NCI-H69 (cell line): ENCODE results near the gene CPA4.

Source experiments
- DNase-seq: peaks from one replicate; lab custom pipeline; 2025; lab: John Stamatoyannopoulos, UW

Gene CPA4

DNA sequence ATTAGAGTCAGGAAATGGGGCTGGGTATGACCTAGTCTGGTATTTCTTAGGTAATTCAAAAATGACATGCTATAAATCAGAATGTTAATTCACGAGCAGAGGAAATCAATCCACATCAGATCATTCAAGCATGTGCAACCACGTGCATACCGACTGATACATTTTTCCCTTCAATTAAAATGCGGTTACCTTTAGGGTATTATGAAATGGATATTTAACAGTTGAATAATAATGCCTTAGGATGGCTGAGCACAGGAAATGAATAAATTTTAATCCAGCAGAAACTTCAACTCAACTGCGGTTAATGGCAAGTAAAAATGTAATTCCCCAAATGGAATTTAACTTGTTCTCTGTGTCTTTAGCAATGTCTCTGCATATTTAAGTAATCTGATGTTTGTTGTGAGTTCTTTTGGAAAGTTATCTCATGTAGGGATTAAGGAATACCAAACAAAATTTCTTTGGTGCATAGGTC, 17.1 kb upstream of the CPA4 start:
- DNase-seq, result peak; percentile 78

DNA sequence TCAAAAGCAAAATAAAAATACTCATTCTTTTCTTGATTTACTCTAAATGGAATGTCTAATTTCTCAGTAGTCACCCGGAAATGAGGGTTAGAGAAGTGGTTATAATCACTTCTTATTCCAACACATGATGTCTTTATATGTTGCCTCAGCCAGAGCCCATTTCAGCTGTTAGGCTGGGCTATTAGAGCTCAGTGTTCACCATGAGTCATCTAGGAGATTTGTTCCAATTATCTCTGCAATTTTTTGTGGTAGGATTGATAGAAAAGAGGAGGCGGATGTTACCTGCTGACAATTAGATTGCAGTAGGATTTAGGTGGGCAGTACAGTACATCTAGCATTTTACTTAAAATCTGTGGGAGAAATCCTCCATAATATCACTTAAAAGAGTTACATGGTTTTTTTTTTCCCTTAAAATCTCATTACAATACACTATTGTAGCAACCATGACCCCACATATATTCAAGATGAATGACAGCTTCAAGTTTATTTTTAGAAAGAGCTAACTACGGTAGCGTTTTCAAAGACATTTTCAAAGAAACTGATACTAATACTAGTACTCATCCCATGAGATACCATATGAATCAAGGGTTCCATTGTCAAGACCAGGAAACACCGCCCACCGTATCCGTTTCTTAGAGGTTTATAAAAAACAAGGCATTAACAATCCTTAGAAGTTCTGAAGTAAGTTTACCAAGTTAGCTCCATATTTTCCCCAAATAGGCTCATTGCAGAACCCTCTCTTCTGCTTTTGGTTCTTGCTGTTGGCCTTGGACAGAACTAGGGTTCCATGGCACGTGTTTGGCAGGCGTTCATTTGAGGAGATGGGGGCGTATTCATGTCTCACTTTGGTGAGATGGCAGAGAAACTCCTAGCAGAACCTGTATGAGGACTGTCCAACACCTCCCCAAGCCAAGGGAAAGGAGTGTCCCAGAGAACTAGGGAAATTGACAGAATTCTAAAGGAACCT, 15.9 kb upstream of the CPA4 start:
- peak; percentile 81 for DNase-seq

DNA sequence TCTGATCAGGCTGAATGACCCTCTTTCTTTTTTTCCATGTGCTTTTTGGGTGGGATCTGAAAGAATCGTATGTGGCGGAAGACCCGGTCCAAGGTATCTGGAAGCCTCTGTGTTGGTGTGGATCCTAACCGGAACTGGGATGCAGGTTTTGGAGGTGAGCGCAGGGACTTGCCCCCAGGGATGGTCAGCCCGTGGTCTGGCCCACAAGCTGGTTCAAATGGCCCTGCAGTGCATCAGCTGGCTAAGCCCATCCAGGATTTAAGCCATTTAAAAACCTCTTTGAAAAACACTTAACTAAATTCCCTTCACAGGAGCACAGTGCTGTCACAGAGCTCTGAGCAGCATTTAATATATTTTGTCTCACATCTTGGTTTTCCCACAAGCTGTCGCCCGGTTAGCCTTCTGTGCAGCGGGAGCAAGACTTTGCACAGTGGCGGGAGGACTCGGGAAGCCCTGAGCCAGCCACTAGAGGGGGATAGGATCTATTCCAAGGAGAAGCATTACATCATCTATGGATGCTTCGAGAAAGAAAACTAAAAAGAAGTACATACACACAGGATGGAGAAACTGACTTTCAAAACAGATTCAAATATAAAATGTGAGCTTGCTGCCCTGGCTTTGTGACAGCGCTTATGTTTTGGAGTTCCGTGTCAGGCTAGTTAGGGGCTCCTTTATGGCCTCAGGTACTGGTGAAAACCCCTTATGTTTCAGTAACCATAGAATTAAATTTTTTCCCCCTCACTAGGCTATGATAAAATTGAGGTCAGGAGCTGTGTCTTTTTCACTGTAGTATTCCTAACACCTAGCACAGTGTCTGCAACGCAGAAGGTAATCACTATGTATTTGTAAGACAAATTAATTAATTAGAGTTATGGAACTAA, 15.0 kb upstream of the CPA4 start:
- peak; percentile 88 for DNase-seq

DNA sequence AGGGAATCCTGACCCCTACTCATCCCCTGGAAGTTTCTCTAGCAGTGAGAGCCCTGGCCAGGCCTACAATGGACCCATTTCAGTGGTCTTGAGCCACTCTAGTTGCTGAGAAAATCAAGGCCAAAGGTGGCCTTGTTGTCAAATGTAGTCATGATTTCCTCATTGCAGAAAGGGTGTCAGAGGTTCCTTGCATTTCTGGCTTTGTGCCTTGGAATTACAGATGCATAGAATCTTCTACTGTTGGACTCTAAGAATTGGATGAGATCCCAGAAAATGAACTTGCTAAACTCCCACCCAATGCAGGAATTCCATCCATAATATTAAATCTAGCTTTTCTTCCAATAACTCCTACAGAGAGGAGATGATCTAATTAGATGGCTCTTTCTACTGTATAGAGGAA, 14.1 kb upstream of the CPA4 start:
- no peak for DNase-seq

DNA sequence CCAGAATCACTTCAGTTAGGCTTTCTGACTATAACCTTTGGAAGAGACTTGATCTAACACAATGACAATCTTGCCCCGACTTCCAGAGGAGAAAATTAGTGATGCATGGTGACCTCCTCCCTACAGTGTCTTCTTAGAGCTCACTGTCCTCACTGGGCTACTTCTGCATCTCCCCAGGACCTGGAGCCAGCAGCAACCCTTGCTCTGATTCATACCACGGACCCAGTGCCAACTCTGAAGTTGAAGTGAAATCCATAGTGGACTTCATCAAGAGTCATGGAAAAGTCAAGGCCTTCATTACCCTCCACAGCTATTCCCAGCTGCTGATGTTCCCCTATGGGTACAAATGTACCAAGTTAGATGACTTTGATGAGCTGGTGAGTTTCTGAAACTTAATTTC, 13.7 kb upstream of the CPA4 start:
- no peak for DNase-seq

DNA sequence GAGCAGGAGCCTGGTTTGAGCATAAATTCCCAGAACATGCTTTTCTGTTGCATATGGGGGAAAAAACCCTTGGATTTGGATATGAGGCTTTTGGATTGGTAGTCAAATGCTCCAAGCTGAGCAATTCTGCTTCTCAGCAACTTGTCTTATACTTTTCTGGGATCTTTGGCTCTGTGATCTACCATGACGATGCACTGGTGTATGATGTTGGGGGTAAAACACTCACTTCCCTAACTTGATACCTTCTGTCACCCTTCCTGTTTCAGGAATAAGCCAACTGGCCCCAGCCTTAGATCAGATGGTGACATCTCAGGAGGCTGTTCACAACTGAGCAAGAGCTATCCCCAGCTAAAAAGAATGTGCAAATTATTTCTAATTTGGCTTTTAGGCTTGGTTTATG, 13.1 kb upstream of the CPA4 start:
- DNase-seq, result no peak

DNA sequence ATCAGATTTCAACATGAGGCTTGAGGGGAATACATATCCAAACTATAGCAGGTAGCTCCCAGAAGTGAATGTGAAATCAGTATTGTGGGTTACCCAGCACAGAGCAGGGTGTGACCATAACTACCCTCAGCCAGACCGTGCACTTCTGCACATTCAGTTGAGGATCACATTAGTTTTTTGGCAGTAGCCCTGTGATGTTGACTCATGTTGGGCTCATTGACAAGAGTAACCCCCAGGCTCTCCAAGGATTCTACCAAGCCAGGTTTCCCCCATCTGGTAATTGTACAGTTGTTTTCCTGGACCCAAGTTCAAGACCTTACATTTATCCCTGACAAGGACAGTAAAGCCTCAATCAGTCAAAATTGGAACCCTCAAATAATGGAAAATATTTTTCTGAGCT, 11.7 kb upstream of the CPA4 start:
- no peak for DNase-seq

DNA sequence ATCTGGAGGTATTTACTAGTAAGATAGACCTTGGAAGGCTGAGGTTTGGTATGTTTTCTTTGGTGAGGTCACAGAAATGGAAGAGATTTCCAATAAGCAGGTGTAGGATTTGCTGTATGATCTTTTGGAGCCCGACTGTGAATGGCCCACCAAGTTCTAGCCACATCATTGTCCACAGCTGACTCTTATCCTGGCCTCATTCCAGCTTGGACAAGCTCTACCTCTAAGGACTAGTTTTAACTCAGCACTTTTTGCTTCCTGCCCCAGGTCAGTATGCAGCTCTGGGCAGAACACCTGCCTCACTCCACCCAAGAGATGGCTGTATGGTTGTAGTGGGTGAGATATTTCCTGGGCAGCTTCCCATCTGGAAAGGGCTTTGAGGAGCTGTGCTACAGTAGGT, 6.1 kb upstream of the CPA4 start:
- no peak for DNase-seq

DNA sequence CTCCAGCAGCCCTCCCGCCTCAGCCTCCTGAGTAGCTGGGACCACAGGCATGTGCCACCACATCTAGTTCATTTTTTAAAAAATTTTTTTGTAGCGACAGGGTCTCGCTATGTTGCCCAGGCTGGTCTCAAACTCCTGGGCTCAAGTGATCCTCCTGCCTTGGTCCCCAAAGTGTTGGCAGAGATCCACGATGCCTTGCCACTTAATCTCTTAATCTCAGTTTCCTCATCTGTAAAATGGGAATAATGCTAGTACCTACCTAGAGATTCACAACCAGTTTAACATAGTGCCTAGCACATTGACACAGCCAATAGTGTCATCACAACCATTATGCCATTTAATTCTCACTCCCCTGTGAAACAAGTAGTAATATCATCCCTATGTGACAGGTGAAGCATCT, 4.8 kb upstream of the CPA4 start:
- DNase-seq, result no peak

DNA sequence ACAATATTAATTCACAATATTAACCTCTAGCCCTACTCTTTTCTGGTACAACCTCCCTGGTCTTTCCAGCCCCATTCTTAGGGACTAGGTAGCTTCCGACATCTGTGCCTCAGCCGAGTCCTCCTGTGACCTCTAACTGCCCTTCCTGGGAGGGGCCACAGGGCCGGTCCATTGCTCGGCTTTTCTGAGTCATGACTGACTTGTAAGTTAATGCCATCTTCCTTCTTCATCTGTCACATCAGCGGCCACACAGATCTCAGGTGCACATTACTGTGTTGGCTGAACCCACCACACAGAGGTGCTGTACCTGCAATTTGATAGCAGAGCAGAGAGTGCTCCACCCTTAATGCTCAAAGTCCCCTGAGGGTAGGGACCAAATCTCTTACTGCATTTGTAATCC, 4.1 kb upstream of the CPA4 start:
- DNase-seq, result peak; percentile 56

DNA sequence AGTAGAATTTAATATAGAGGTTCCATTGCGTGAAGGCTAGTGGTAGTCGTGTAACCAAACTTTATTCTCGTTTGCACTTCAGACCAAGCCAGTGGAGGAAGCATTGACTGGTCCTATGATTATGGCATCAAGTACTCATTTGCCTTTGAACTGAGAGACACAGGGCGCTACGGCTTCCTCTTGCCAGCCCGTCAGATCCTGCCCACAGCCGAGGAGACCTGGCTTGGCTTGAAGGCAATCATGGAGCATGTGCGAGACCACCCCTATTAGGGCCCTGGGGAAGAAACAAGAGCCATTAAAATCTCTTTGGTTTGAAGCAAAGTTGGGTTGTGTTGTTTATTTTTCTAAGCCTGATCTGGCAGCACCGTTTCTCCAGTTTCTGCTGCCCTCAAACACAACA, 3.5 kb upstream of the CPA4 start:
- no peak for DNase-seq

DNA sequence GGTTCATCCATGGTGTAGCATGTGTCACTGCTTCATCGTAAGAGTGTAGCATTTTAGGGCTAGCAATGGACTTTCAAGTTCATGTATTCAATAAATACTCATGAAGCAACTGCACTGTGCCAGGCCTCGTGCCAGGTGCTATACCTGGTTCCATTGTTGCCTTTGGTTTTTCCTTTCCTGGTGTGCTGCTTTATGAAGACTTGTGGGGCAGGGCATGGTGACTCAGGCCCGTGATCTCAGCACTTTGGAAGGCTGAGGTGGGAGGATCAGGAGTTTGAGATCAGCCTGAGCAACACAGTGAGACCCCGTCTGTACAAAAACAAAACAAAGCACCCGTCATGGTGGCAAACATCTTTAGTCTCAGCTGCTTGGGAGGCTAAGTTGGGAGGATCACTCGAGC, 2.2 kb upstream of the CPA4 start:
- no peak for DNase-seq

DNA sequence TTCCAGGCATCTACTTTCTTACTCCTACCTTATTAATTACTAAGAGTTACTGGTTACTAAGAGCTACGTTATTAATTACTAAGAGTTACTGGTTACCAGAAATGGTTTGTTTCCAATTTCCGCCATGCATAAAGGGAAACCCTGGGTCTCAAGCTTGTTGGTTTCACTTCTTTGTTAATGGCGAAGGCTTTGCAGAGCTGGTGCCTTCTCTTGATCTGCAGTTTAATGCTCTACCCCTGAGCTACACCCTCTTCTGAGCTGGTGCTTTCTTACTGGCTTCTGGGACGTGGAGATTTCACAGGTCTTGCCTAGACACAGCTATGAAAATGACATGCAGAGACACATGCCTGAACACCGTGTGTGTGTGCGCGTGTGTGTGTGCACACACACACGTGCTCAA, 560 bp downstream of the CPA4 start:
- no peak for DNase-seq

DNA sequence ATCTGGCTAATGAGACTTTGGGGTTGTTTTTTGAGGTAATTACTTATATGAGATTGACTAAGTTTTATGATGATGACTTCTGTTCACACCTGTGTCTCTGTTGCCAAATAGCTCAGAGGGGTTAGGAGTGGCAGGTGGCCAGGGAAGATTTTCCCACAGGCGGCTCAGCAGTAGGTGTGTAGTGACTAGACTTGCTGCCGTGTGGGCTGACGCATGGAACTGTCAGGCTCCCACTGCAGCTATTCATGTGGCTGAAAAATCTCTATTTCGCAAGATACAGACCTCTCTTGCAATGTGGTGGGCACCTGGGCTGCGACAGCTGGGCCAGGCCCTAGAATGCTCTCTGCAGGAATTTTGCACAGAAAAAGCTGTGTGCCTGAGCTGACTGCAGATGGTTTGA, 1.4 kb downstream of the CPA4 start:
- DNase-seq, result no peak

DNA sequence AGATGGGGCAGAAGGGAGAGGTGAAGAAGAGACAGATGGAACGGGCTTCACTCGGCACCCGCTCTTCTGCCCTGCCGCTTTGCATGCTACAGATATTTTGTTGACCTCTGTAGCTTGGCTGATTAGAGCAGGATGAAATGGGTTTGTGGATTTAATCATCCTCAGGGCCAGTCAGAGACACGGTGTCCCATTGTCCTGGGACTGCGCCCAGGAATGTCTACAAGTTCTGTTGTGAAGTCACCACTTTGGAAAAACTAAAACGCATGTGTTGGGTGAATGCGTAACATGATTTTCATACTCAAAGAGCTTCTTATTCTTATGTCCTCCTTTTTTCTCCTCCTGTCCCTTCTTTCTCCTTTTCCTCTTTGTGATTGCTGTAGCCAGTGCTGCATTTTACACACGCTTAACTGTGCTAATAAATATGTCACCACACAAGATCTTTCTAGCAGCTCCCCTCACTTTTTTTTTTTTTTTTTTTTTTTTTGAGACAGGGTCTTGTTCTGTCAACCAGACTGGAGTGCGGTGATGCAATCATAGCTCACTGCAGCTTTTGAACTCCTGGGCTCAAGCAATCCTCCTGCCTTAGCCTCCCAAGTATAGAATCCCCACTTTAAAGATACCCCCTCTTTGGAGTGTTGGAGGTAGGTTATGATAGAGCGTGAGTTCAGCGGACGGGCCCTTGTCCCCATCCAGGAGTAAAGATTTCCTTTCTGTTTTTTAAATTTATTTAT, 3.4 kb downstream of the CPA4 start:
- no peak for DNase-seq

DNA sequence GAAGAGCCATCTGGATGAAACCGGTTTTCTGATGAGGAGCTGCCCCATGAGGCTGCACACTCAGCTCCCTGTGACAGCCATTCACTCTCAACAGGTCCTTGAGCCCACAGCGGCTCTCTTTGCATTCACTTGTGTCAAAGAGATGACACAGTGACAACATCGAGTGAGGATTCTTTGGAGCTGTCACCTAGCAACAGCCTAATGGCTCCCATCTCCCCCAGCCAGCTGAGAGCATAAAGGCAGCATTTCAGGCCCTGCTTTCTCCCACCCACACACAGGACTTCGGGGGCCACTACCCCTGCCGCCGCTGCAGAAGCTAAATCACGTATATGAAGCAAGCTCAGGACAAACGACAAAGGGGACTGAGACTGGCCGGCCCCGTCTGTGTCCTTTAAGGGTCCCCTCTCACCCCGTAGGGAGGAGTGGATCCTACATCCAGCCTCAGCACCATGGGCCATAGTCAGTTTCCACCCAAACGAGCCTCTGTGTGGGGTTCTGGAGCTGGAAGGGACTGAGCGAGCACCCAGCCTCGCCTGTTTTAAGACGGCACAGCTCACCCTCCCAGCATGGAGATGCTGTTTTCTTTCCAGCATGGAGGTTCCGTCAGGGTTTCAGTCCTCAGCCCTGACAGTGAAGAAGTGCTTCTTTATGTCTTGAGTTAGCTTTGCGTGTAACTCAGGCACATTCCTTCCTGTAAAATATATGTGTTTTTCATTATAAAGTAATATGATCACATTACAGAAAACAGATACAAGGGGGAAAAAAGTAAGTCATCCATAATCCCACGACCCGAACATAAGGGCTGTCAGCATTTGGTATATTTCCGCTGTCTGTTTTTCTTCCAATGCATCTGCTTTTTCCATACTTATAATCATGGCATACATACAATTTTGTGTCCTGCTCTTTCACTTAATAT, 4.9 kb downstream of the CPA4 start:
- no peak for DNase-seq

DNA sequence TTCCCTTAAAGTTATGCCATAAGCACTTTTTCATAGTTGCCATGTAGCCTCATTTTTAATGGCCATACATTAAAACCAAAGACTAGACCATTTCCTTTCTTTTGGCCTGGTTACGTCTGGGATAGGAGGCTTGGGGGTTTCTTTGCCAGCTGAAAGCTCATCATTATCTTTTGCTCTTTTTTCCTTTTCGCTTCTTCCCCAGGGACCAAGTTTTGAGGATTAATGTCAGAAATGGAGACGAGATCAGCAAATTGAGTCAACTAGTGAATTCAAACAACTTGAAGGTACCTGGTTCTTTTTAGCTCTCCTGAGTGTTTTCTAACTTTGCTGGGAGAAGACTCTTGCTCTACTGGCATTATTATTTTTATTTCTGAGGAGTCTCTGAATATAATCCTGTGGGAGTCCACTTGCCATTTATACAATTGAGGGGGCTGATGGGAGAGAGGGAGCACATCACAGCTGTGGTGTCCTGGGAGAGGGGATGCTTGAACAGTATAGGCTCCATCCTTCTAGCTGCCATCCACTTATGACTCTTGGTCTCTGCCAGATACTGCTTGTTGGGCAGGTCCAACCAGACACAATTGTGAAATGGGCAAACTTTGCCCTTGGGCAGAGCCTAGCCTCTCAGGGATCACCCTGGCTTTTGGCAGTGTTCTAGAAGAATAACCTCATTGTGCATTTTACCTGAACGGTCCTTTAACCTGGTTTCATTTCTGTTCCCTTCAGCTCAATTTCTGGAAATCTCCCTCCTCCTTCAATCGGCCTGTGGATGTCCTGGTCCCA, 5.8 kb downstream of the CPA4 start:
- no peak for DNase-seq

DNA sequence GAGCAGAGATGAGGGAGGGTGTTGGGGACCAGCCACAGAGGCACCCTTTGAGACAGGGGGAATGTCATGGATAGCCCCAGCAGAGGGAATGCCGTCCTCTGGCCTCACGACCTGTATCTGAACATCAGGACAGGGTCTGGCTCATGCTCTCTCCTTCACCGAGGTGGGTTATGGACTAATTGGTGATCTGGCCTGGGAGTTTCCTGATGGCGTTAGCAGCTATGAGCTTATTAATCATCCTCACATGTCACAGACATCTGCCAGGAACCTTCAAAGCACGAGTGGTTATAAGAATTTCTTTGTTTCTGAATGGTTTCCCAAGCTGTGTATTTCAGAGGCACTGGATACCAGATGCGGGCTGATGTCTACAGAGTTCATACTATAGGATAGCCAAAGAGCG, 6.9 kb downstream of the CPA4 start:
- DNase-seq, result no peak

DNA sequence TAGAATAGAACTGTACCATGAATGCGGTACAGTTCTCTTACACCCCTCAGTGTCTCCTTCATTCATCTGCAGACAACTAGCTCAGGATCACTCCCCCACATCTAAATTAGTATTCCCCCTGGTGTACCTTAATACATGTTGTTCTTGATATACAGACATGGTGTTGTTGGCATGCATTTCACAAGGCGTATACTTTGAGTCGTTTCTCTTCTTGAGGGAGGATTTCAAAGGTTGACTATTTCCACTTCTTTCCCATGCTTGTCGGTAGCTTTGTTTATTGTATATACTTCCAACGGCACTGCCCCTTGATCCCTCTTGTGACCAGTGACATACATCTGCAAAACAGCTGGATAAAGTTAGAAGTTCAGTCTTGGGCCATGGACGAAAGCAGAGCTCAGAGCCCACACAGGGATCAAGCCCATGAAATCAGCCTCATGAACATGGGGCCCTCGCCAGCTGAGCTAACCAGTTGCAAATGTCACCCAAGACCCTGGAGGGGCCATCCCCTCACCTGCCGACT, 8.6 kb downstream of the CPA4 start:
- DNase-seq, result no peak

DNA sequence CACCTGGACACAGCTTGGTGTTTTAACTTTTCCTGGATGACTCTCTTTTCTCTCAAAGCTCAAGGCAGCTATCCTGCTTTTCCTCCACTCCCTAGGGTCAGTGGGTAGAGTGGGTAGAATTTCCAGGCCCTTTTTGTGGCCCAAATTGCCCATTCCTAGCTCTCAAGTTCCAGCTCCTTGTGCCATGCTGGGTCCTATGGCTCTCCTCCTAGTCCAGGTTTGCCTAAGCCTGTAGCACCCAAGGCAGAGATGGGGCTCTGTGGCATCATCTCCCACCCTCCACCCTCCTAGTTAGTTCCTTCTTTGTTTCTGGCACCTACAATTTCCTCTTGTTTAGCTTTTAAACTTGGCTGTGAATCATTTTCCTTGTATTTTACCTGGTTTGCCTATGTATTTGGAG, 9.7 kb downstream of the CPA4 start:
- no peak for DNase-seq
